Caki2 (cell line): ENCODE results near the gene MBD5. TPM values are rescaled to one million over a fixed set of nuclear protein-coding genes. Genes with fewer than 3 reads are reported as not detected.

Experiments used
- DNase-seq: peaks from one replicate; pipeline ENCODE4 v3.0.0-alpha.2; 2015; ENCODE audit warnings: low read depth
- in situ Hi-C: cut with HindIII; loops from 2 replicates; pipeline ENCODE4 v1.10.0; 2016; ENCODE audit warnings: low sequenced_read_pairs, low pct_unique_long_range_greater_than_20kb, mixed read lengths
- total RNA-seq: library from RNA; depleted of rRNA; stranded (reverse); fragments of >200 nt; shearing (Covaris generic); gene quantifications from 2 replicates; pipeline ENCODE4 v1.2.3, GENCODE V29; 2014; ENCODE audit warnings: low replicate concordance

Gene MBD5
- total RNA-seq, 1 experiment from 2014 or later, result 3.1 TPM

DNA sequence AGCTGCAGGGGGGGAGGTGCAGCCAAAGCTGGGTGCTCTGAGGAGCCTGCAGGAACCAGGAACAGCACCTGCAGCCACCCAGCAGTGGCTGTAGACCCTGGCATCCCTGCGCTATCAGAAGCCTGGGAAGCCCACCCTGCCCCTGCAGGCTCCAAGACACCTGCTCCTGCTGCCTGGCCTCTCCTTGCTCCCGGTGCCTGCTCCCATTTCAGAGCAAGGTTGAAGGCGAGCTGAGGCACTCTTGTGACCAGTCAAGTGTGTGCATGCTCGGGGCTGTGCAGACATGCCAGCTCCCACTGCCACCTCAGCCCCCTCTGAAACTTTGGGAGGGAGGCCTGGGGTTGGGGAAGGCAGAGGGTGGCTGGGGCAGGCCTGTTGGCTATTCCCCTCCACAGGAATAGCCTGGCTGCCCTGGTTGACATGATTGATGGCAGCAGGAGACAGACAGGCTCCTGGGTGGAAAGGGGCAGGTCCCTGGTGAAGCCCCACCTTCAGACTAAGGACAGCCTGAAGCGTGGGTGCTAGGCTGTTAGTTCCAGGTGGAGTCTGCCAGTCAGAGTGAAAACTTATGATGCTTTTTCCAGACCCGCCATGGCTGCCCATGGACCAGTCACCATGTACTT is 151.4 kb downstream of the MBD5 start:
- no peak for DNase-seq
- in situ Hi-C loops, result no loop called here

DNA sequence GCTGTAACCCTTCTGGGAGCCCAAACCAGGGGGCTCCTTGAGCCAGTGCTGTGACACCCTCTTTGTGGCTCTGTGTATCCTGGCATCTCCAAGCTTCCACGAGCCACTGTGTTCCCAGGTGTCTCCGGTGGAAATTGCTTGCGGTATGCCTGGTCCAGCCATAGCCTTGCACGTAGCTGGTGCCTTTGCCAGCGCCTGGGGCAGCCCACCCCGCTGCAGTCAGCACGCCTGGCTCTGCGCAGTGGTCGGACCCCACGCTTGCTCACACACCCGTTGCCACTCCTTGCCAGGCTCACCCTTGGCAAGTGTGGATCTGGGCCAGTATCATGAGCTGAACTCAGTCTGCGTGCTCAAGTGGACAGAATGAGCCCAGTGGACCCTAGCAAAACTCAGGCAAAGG is 152.3 kb downstream of the MBD5 start:
- in situ Hi-C loops, result no loop called here
- DNase-seq, result no peak

DNA sequence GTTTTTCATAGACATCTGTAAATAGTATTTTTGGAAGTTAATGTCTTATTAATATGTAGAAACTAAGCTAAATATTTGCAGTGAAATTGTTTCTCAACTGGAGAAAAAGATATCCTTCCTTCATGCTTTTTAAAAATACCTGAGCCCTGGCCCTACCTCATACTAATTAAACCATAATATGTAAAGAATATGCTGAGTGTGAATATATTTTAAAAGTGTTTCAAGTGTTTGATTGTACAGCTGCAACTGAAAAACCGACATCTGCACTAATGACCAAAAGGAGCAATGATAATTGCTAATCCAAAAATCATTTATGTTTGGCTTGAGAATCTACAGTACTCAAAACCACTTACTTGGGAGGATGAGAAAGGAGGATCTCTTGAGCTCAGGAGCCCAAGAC is 156.7 kb downstream of the MBD5 start:
- DNase-seq, result no peak
- in situ Hi-C loops, result no loop called here

DNA sequence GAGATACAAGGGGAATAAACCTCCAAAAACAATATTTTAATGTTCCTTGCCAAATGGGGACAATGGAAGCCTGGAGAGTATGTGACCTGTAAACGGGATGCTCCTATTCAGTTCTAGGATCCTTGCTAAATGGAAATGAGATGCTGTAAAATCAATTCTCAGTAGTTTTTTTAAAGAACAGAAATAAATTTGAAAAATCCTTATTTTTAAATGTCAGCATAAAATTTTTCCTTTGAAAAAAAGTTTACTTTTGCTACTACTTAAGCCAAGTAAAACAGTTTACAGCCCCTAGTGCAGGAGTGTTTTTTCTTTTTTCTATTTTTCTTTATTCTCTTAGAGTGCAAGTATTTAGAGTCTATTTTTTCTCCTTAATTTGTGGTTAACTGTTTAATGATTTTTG is 158.8 kb downstream of the MBD5 start:
- no peak for DNase-seq
- in situ Hi-C loops, result no loop called here

DNA sequence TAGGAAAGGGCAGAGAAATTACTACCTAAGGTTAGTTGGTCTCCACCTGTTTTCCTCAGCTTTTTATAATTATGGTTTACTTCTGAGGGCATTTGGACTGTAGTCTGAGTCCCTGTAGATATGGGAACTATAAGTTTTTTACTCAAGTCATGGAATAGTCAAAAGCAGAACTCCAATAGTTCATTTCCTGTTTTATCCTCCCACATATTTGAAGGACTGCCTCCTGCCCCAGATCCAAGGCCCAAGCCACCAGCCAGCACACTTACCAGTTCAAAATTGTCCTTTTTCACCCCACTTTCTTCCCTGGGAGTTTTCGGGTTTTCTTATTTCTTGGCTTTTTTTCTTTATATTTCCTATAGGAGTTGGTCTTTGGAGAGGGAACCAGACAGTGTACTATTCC is 164.1 kb downstream of the MBD5 start:
- DNase-seq, result no peak
- in situ Hi-C loops, result no loop called here

DNA sequence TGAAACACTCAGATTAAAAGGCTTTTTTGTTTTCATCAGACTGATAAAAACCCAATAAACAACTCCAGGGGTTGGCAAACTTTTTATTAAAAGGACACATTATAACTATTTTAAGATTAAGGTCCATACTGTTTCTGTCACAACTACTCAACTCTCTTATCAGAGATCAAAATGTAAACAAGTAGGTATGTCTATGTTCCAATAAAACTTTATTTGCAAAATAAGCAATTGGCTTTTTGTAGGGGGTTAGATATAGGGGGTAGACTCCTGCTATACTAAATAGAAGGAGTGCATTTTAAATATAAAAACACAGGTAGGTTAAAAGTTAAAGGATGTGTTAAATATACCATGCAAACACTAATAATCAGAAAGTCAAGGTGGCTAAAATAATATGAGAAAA is 174.0 kb downstream of the MBD5 start:
- in situ Hi-C loops, result no loop called here
- DNase-seq, result no peak

DNA sequence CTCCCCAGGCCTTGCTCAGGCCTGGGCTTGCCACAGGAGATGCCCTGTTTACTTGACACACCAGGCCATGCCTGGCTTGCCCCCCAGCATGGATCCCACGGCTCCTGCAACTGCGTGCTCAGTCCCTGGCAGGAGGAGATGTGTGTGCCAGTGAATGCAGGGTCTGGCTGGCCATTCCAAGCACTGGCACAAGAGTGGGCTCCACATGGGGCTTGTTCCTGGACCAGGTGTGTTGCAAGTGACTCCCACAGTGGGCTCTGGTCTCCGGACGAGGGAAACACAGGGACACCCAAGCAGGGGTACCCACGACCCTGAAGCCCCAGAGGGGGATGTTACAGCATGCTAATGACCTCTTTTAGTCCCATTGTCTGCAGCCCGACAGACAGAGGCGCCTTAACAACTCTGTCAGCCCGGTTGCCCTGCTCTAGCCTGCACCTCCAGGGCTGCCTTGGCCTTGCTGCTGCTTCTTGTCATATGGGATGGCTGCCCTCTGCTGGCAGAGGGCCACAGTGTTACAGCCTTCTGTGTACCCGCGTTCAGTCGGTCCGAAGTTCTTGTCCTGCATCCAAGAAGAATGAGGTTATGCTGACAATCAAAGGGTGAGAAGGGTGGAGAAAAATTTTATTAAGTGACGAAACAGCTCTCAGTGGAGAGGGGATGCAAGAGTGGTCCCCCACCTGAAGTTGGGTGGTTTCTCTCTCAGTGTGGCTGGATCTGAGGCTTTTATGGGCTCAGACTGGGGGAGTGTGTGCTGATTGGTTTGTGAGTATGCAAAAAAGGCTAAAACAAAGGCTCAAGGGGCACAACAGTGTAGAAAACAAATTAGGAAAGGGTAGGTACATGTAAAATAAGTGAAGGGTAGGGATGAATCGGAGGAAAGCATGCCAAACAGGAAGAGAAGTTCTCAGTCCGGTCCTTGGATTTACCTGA is 180.4 kb downstream of the MBD5 start:
- in situ Hi-C loops, result no loop called here
- DNase-seq, result peak; percentile 9

DNA sequence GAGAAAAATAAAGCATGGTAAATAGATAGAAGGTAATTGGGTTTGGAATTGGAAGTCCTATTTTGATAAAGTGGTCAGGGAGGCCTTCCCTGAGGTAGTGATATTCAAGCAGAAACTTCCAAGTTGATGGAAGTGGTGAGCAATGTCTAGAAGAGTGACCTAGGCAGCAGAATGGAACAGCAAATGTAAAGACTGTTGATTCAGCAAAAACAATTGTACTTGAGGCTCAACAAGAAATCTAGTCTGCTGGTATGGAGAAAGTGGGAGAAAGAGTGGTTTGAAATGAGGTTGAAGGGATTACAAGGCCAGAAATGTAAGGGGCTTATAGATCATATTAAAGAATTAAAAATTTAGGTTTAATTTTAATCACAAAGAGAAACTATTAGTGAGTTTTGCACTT is 181.3 kb downstream of the MBD5 start:
- DNase-seq, result no peak
- in situ Hi-C loops, result no loop called here

DNA sequence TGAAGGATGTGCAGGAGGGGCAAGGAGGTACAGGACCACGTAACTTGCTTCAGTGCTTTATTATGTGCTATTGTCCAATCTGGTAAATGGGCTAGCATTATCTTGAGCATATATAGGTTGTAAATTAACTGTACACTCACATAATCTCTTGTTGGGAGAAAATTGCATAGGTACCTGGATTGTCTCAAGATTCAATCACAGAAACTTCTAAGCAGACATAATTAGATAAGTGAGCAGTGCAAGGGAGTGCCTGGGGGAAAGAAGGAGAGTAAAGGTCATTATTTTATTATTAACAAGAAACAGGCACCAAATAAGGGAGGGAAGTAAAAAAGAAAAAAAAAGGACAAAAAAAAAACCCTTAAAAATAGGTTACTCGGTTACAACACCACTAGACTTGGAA is 186.2 kb downstream of the MBD5 start:
- in situ Hi-C loops, result no loop called here
- no peak for DNase-seq

DNA sequence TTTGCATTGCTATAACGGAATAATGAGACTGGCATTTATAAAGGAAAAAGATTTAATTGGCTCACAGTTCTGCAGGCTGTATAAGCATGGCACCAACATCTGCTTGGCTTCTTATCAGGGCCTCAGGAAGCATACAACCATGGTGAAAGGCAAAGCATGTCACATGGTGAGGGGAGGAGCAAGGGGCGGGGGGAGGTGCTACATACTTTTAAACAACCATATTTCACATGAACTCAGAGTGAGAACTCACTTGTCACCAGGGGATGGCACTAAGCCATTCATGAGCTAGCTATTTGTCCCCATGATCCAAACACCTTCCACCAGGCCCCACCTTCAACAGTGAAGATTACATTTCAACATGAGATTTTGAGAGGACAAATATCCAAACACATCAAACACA is 188.7 kb downstream of the MBD5 start:
- in situ Hi-C loops, result no loop called here
- DNase-seq, result peak; percentile 22

DNA sequence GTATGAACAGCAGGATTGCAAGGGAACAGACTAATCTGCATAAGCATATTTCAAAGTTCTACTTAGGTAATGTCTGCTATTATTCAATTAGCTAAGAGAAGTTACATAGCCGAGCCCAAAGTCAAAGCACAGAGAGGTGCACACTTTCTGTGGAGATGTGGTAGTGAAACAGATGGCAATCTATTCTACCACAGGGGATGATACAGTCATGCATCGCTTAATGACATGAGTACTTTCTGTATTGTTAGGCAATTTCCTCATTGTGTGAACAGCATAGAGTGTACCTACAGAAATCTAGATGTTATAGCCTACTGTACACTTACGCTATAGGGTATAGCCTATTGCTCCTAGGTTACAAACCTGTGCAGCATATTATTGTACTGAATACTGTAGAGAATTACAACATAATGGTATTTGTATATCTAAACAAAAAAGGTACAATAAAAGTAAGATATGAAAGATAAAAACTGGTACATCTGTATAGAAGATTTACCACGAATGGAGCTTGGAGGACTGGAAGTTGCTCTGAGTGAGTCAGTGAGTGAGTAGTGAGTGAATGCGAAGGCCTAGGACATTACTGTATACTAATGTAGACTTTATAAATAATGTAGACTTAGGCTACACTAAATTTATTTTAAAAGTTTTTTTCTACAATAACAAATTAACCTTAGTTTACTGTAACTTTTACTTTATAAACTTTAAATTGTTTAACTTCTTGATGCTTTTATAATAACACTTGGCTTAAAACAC is 197.6 kb downstream of the MBD5 start:
- in situ Hi-C loops, result no loop called here

DNA sequence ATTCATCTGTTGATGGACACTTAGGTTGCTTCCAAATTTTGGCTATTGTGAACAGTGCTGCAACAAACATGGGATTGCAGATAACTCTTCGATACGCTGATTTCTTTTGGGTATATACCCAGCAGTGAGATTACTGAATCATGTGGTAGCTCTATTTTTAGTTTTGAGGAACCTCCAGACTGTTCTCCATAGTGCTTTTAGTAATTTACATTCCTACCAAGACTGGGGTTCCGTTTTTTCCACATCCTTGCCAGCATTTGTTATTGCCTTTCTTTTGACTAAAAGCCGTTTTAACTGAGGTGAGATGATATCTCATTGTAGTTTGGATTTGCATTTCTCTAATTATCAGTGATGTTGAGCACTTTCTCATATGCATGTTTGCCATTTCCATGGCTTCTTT is 200.3 kb downstream of the MBD5 start:
- in situ Hi-C loops, result no loop called here
- DNase-seq, result no peak

More for the DNA sequence above, 197.6 kb downstream of the MBD5 start:
- no peak for DNase-seq

DNA sequence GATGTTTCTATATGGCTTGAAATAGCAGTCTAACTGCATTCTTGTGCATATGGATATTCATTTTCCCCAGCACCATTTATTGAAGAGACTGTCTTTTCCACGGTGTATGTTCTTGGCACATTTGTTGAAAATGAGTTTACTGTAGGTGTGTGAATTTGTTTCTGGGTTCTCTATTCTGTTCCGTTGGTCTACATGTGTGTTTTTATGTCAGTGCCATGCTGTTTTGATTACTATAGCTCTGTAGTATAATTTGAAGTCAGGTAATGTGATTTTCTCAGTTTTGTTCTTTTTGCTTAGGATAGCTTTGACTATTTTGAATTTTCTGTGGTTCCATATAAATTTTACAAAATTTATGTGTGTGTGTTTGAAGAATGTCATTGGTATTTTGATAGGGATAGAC is 201.0 kb downstream of the MBD5 start:
- no peak for DNase-seq
- in situ Hi-C loops, result no loop called here

DNA sequence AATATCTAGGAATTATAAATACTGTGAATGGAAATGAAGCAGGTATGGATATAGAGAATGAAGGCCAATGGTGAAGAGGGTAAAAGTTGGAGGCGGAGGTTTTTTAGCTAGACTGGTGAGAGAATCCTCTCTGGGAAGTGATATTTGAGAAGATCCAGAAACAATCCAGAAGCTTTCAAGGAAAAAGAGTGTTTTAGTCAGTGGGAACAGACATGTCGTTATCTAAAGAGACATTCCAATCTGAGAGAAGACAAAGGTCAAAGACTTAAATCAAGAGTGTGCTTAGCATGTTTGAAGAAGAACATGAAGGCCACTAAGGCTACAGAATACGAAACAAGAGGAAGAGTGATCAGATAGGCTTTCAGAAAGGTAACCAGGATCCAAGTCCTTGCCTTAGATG is 211.0 kb downstream of the MBD5 start:
- no peak for DNase-seq
- in situ Hi-C loops, result no loop called here

DNA sequence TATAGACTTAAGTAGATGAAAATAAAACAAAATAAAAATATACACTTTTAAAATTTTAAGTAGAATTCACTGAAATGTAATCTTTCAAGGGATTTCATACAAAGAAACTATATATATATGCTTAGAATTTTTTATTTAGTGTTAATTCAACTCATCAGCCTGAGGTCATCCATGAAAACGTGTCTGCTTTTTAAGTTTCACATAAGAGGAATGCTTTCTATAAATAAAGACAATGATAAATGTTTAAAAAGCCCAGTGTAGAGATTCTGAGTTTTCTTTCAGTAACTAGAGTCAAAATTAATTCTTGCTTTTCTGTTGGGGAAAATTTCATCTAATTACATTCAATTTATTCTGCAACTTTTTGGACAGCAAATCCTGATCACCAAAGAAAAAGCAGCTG is 213.3 kb downstream of the MBD5 start:
- DNase-seq, result no peak
- in situ Hi-C loops, result no loop called here

DNA sequence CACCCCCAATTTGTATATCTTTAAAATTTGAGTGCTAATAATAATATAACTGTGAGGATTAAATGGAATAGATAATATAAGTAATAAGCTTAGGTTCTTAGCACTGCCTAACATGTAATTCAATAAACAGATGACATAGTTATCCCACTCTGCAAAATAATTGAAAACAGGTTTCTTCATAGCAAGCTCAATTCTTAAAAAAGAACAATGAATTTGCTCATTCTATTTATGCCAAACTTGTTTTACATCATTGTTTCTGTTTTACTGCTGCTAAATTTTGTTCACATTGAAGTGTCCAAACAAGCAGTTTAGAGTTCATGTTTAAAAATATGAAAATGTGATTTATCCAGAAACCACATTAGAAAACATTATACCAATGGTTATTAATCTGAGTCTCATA is 217.0 kb downstream of the MBD5 start:
- in situ Hi-C loops, result no loop called here

DNA sequence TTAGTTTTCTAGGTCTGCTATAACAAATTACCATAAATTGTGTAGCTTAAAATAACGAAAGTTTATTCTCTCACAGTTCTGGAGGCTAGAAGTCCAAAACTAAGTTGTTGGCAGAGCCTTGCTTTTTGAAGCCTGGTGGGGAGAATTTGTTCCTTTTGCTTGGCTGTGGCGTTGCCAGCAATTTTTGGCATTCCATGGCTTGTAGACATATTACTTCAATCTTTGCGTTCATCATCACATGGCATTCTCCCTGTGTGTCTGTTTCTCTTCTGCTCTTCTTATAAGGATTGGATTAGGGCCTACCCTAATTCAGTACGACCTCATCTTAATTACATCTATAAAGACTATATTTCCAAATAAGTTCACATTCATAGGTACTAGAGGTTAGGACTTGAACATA is 217.7 kb downstream of the MBD5 start:
- in situ Hi-C loops, result no loop called here
- no peak for DNase-seq

More for the DNA sequence above, 217.0 kb downstream of the MBD5 start:
- no peak for DNase-seq

DNA sequence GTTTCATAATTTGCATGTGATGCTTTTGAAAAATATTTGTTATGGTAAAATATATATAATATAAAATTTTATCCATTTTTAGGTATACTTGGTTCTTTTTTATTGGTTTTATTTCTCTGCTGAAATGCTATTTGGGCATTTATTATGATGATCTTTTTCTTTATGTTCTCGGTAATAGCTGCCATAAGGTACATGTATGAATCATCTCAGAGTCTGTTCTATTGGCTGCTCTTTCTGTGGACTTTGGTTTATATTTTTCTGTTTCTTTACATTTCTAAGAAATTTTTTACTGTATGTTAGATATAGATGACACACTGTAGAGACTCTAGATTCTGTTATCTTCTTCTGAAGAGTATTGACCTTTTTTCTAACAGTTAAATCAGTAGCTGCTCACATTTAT is 219.9 kb downstream of the MBD5 start:
- in situ Hi-C loops, result no loop called here
- DNase-seq, result no peak

DNA sequence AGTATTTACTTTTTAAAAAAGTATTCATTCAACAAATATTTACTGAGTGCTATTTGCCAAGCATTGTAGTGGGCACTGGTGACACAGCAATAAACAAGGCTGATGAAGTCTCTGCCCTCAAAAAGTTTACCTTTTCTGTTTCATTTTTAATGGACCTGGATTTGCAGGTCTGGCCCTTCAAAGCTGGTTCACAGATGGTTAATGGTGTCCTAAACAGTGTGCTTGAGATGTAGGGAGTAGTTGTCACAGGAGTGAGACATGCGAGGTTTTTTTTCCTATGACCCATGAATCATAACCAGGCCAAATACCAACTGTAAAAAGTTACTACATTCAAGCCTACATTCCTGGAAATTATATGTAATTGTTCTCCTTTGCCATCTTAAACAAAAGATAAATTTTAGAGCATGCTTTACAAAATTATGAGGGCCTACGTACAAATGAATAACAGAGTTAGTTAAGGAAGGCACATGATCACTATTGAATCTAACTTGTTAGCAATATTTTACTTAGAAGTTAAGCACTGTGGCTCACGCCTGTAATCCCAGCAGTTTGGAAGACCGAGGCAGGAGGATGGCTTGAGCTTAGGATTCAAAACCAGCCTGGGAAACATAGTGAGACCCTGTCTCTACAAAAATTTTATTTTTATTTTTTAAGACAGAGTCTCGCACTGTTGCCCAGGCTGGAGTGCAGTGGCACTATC is 223.9 kb downstream of the MBD5 start:
- peak; percentile 55 for DNase-seq
- in situ Hi-C loops, result no loop called here
